Mesangial cell (primary cell): Measurements from ENCODE around the gene HLA-DRB1. TPM values are rescaled to one million over a fixed set of nuclear protein-coding genes. Genes with fewer than 3 reads are reported as not detected.

ENCODE experiments used
- total RNA-seq: library from RNA; depleted of rRNA; stranded (reverse); fragments of >200 nt; gene quantifications from 2 replicates; pipeline ENCODE4 v1.2.3, GENCODE V29; 2015

HLA-DRB1 gene
- total RNA-seq = 0.16 and 0.38 TPM in 2 replicates

DNA sequence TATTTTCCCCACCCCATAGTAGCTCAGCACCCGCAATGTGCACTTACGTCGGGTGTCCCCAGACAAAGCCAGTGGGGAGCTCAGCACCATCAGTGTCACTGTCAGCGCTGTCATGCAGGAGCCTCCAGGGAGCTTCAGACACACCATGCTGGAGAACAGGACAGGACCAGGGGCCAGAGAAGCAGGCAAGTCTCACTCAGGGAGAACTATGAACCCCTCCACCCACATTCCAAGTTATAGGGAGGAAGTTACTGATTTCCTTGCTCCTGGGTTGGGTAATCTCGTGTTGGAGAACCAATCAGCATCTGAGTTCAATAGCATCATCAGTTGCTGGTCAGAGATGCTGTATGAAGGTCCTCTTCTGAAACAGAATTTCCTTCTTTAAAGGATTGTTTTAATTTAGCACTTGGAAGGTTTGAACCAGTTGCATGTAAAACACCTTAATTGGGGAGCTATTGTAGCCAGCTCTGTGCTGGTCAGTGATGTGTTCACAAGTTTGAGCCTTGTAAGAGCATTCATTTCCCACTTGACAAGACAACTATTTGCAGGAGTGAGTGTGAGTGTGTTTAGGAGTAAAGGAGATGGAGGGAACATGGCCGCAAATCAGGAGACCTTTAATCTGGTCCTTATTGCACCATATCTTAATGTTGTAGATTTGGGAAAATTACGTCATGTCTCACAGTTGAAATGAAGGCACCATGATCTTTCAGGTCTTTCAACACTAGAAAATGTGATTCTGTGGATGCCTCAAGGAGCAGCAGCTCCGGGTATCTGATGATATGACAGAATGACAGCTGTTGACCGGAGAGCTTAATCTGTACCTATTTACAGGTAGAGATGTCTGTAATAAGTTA is at the start of gene HLA-DRB1:
Gene HLA-DRB1, minus strand, starts transcription at position 253 of the 854 bp plus-strand sequence. Its CDS starts 106 bp downstream, at position 147.

DNA sequence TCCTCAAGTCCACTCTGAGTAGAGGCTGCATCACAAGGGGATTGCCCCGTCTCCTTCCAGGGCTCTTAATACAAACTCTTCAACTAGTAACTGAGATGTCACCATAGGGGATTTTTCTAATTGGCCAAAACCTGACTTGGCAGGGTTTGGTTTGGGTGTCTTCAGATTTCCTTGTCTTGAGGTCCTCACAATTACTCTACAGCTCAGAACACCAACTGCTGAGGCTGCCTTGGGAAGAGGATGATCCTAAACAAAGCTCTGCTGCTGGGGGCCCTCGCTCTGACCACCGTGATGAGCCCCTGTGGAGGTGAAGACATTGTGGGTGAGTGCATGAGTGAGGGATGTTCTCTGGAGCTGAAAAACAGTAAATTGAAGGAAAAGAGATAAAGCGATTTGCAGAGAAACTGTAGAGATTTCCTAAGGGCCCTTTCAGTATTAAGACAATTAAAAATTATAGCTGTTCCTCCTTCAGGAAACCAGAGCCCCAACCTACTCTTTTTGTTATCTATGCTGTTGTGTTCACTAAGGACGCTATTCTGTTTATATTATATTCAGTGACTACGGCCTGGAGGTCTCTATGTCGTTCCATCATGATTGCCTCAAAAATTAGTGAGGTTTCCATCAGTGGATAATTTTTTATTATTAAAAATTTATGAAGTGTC is 47.7 kb upstream of the HLA-DRB1 start, which contains the start of gene HLA-DQA1:
Gene HLA-DQA1, plus strand, starts transcription at position 188 of the 662 bp plus-strand sequence. Its CDS starts 53 bp downstream, at position 241.

DNA sequence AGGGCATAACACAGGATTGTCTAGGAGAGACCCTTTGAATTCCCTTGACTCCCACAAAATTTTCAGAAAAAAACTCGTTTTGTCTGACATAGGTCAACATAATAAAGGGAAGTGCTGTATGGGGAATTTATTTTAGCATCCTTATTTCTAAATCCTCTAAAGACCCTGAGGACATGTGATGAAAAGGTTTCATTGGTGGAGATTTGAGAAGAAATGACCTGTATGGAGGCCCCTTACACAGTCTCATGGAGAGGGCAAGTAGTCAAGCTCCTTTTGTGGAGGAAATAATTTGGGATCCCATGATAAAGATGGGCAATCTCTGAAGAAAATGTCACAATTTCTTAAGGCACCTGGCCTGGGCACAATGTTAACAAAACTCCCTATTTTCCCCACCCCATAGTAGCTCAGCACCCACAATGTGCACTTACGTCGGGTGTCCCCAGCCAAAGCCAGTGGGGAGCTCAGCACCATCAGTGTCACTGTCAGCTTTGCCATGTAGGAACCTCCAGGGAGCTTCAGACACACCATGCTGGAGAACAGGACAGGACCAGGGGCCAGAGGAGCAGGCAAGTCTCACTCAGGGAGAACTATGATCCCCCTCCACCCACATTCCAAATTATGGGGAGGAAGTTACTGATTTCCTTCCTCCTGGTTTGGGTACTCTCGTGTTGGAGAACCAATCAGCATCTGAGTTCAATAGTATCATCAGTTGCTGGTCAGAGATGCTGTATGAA is 59.8 kb downstream of the HLA-DRB1 start, which contains the start of gene HLA-DRB5:
Gene HLA-DRB5, minus strand, starts transcription at position 591 of the 734 bp plus-strand sequence. Its CDS starts 63 bp downstream, at position 528.

Other genes with a start within 250 kb of the HLA-DRB1 start
- not detected in 2 replicates for gene TSBP1, start 217.9 kb downstream of the HLA-DRB1 start, total RNA-seq
- not detected in 2 replicates for gene BTNL2, start 182.7 kb downstream of the HLA-DRB1 start, total RNA-seq
- gene HLA-DRA, start 150.0 kb downstream of the HLA-DRB1 start, total RNA-seq = not detected in 2 replicates
- gene HLA-DRB5, start 59.6 kb downstream of the HLA-DRB1 start, total RNA-seq = not detected in 2 replicates
- gene HLA-DQA1, start 47.6 kb upstream of the HLA-DRB1 start, total RNA-seq = not detected in 2 replicates
- 1.0 TPM in 1 of 2 replicates, not detected in the other for gene HLA-DQB1, start 76.8 kb upstream of the HLA-DRB1 start, total RNA-seq
- gene HLA-DQA2, start 151.5 kb upstream of the HLA-DRB1 start, total RNA-seq = not detected in 2 replicates
- 0.16 TPM in 1 of 2 replicates, not detected in the other for gene HLA-DQB2, start 173.7 kb upstream of the HLA-DRB1 start, total RNA-seq
- gene HLA-DOB, start 227.2 kb upstream of the HLA-DRB1 start, total RNA-seq = 0.16 TPM in 1 of 2 replicates, not detected in the other
- gene TAP2, start 248.9 kb upstream of the HLA-DRB1 start, total RNA-seq = 11.3 and 38.3 TPM in 2 replicates